Superior temporal gyrus (tissue), 1 donor: ENCODE results near the gene HOXB7.

ENCODE experiments used
- DNase-seq: peaks from one replicate; pipeline ENCODE4 v3.0.0-alpha.2; 2016; ENCODE audit errors: extremely low spot score

Gene HOXB7

GRCh38 chr17:48609033-48609432 lies 1.8 kb downstream of the HOXB7 start:
- no peak for DNase-seq

GRCh38 chr17:48608494-48608834 lies 2.4 kb downstream of the HOXB7 start:
- DNase-seq, result no peak

- DNase-seq, result no peak
These were observed 3.8 kb downstream of the HOXB7 start for GRCh38 chr17:48606892-48607614.

GRCh38 chr17:48605991-48606891 lies 4.6 kb downstream of the HOXB7 start:
- DNase-seq, result no peak

GRCh38 chr17:48605409-48605919 lies 5.4 kb downstream of the HOXB7 start:
- DNase-seq, result no peak

GRCh38 chr17:48604770-48605329 lies 6.0 kb downstream of the HOXB7 start, which contains the start of gene HOXB6:
Gene HOXB6 (minus strand): TSS chr17:48604986. CDS start chr17:48598150, 6,836 bp downstream.
- DNase-seq, result no peak

GRCh38 chr17:48603959-48604769 lies 6.7 kb downstream of the HOXB7 start:
- no peak for DNase-seq

GRCh38 chr17:48601539-48602425 lies 9.0 kb downstream of the HOXB7 start:
- DNase-seq, result no peak

- no peak for DNase-seq
These were observed 9.6 kb downstream of the HOXB7 start for GRCh38 chr17:48601207-48601538.

- no peak for DNase-seq
These were observed 10.3 kb downstream of the HOXB7 start for GRCh38 chr17:48600244-48601098.

GRCh38 chr17:48599354-48599753 lies 11.5 kb downstream of the HOXB7 start:
- DNase-seq, result no peak

GRCh38 chr17:48598736-48599135 lies 12.1 kb downstream of the HOXB7 start:
- DNase-seq, result no peak

GRCh38 chr17:48597778-48598631 lies 12.8 kb downstream of the HOXB7 start:
- no peak for DNase-seq

GRCh38 chr17:48597528-48597777 lies 13.4 kb downstream of the HOXB7 start:
- DNase-seq, result no peak

GRCh38 chr17:48596735-48597527 lies 13.9 kb downstream of the HOXB7 start:
- no peak for DNase-seq

GRCh38 chr17:48596000-48596734 lies 14.7 kb downstream of the HOXB7 start:
- DNase-seq, result no peak

GRCh38 chr17:48595278-48595999 lies 15.4 kb downstream of the HOXB7 start:
- DNase-seq, result no peak
